Thyroid gland (tissue), 4 donors: Measurements from ENCODE around the gene SLC15A5.

Experiments
- CTCF ChIP-seq, 6 experiments: fragments of 200-600 bp in 3 of 6; fragments of 450-650 bp in 3 of 6; sonication (generic) in 3 of 6; IDR thresholded peaks; one replicate each; pipeline ENCODE4 v1.5.1; 2016 to 2019; ENCODE audit warnings: antibody characterized with exemption in 6 of 6, mild to moderate bottlenecking in 2 of 6, inconsistent platforms in 1 of 6, moderate library complexity in 1 of 6
- POLR2A ChIP-seq, 2 donors: fragments of 450-650 bp; IDR thresholded peaks; one replicate each; pipeline ENCODE4 v1.6.1; 2017; ENCODE audit warnings: antibody characterized with exemption in 2 of 2, mild to moderate bottlenecking in 2 of 2, moderate library complexity in 1 of 2

DNA sequence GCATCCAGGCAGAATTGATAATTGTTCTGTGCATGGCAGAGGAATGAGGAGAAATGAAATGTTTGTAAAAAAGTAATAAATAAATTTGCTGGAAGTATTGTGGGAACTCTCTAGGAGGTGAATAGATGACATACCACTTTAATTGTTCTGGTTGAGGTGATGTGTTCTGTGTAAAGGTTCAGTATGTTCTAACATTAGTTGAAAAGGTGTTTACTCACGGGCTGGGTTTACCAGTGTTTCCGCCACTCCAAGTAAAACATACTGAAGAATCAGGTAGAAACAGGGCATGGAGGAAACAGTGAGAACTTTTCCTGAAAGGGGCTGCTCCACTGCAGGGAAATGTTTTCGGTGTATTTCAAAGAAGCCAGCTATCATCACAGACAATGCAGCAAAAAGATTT, 53.3 kb downstream of the SLC15A5 start:
- TF ChIP-seq CTCF (IDR thresholded peaks at IDR 0.05): no peak
- TF ChIP-seq POLR2A (IDR thresholded peaks at IDR 0.05): no peak
